ENCODE measurements around the gene KCNIP3.

GRCh38 chr2:95291222-95291621 is 5.9 kb upstream of the KCNIP3 start:
- TF ChIP-seq EZH2 (IDR thresholded peaks at IDR 0.05; ENCODE audit: borderline replicate concordance, low read depth, low read length, severe bottlenecking), result no peak
- TF ChIP-seq, protein P1, sequence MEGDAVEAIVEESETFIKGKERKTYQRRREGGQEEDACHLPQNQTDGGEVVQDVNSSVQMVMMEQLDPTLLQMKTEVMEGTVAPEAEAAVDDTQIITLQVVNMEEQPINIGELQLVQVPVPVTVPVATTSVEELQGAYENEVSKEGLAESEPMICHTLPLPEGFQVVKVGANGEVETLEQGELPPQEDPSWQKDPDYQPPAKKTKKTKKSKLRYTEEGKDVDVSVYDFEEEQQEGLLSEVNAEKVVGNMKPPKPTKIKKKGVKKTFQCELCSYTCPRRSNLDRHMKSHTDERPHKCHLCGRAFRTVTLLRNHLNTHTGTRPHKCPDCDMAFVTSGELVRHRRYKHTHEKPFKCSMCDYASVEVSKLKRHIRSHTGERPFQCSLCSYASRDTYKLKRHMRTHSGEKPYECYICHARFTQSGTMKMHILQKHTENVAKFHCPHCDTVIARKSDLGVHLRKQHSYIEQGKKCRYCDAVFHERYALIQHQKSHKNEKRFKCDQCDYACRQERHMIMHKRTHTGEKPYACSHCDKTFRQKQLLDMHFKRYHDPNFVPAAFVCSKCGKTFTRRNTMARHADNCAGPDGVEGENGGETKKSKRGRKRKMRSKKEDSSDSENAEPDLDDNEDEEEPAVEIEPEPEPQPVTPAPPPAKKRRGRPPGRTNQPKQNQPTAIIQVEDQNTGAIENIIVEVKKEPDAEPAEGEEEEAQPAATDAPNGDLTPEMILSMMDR (IDR thresholded peaks at IDR 0.05; ENCODE audit: borderline replicate concordance, extremely low read depth, low read length, poor library complexity, severe bottlenecking), result no peak
